Cardiac fibroblast (primary cell): ENCODE results near the gene ADGRL2.
A peak's percentile ranks its signal among the peaks of the same experiment; 100 is the strongest.

Experiments
- DNase-seq, 2 donors: peaks; one replicate each; pipeline versions ENCODE4 v3.0.0 to v3.0.0-alpha.2; 2010; ENCODE audit warnings: low read depth in 2 of 2
- H3K4me3 ChIP-seq, 2 donors: replicated peaks in 1 of 2; 1 replicate in 1 of 2; 2 replicates in 1 of 2; pipeline ENCODE4 v1.5.1; 2011; ENCODE audit warnings: low read depth in 2 of 2, low read length in 2 of 2, mild to moderate bottlenecking in 2 of 2, moderate library complexity in 1 of 2
- CTCF ChIP-seq: IDR thresholded peaks from one replicate; pipeline ENCODE4 v1.5.1; 2011; ENCODE audit warnings: low read depth, mild to moderate bottlenecking, low read length, inconsistent platforms

ADGRL2 gene

GRCh38 chr1:81799939-81800694 lies 617 bp upstream of the ADGRL2 start:
- TF ChIP-seq CTCF = no peak
- peak overlapping the region; percentile 74 to 83 for H3K4me3 ChIP-seq
- DNase-seq = peak; percentile 80 to 86

- H3K4me3 ChIP-seq = peak overlapping the region; percentile 83 to 95
- peak; percentile 65 to 69 for DNase-seq
- no peak for TF ChIP-seq CTCF
Measured at GRCh38 chr1:81801651-81802456, 1.1 kb downstream of the ADGRL2 start.

GRCh38 chr1:81802457-81802706 lies 1.6 kb downstream of the ADGRL2 start:
- H3K4me3 ChIP-seq = peak overlapping the region; percentile 83 to 95
- no peak for TF ChIP-seq CTCF
- DNase-seq = no peak

GRCh38 chr1:81802707-81803430 lies 2.1 kb downstream of the ADGRL2 start:
- peak overlapping the region; percentile 83 to 95 for H3K4me3 ChIP-seq
- DNase-seq = peak; percentile 73 to 81
- peak; percentile 48 for TF ChIP-seq CTCF

GRCh38 chr1:81803431-81804110 lies 2.8 kb downstream of the ADGRL2 start:
- peak; percentile 49 to 54 for DNase-seq
- H3K4me3 ChIP-seq = peak overlapping the region; percentile 83 to 95
- TF ChIP-seq CTCF = no peak

GRCh38 chr1:81804312-81804711 lies 3.6 kb downstream of the ADGRL2 start:
- no peak for DNase-seq
- no peak for TF ChIP-seq CTCF
- H3K4me3 ChIP-seq = peak overlapping the region in 1 of 2 donors; percentile 95
